ENCODE data around the gene TMEM35B.
"Not testable (repeated sequence)": the region's sequence is repeated elsewhere in the genome, so short reads cannot be mapped to it uniquely, and the experiment has no call there.

Gene TMEM35B

DNA sequence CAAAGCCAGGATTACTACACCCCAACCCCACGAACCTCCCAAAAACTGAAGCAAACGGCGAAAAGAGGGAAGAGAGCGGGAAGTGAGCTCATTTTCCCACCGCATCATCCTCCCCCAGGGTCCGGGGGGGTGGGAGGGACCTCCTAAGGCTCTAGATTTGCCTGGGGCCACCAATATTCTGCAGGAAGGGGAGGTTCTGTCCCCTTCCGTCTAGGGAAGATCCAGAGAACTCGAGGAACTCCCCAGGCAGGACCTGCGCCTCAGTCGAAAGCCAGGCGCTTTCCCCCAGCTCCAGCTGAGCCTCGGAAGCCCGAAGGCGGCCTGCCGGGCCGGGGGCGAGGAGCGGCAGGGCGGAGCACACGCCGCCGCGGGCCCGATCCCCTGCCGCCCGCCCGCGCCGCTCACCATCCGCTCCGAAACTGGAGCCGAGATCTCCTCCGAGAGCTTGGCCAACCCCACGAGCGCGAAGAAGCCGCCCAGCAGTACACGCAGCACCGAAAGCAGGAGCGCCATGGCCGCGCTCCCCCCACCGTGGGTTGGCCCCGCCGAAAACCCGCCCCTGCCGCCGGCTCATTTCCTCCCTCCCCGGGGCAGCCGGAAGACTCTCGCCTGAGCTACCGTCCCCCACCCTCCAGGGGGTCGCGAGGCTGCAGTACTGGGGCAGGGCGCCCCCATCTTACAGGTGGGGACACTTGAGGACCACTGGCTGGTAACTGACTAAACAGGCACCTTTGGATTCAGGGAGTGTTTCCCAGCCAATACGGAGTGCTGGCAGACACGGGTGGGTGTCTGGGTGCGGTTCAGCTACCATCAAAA, at the start of gene TMEM35B:
TSS of gene TMEM35B (minus strand) at position 555 of the 816 bp plus-strand sequence. CDS start at position 513, 42 bp downstream.
- no peak for DNase-seq

DNA sequence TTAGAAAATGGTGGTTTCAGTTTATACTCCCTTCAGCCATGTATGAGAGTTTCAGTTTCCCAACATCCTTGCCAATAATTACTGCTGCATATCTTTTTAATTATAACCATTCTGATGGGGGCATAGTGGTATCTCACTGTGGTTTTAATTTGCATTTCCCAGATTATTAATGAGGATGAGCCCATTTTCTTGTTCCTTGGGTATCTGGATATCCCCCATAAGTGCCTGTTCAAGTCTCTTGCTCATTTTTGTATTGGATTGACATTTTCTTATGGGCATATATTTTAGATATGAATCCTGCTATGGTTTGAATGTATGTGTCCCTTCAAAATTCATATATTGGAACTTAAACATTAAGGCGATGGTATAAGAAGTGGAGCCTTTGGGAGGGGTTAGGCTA, 48.2 kb upstream of the TMEM35B start:
- DNase-seq: no peak

DNA sequence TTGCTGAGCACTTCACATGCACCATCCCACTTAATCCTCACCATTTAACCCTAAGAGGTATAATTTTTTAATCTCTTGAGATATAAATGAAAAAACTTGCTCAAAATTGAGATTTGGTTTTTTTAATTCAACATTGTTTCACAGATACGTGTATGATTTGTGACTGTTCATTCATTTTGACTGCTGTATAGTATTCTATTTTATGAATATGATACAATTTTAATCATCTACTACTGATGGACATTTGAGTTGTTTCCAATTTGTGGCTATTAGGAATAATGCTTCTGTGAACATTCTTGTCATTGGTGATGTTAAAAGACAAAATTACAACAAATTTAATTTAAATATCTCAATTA, 47.2 kb upstream of the TMEM35B start:
- DNase-seq: no peak

DNA sequence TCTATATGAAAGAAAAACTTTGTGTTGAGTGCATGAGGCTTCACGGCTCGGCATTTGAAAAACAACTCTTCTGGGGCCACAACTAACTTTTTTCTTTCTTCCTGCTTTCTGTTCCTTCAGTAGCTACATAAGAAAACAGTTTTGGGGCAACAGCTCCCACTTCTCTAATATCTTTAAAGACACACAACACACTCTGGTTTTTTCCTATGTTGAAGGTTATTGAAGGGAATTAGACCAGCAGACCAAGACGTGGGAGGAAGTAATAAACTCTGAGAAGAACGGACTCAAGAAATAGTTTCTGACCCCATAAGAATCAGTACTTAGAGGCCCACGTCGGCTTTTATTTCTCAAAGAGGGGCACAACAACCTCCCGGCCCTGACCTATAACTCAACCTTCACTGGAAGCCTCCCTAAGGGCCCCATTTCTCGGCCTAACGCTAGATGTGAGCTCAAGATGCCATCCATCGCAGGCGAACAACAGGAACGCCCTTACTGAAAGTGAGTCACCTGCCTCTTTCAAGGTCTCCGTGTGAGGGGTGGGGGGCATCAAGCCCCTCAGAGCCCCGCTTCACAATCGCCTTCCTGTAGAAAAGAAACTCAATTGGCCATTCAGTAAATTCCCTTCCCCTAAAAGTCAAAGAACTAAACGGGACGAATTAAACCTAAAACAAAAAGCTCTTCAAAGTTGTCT, 45.8 kb upstream of the TMEM35B start:
- no peak for DNase-seq

DNA sequence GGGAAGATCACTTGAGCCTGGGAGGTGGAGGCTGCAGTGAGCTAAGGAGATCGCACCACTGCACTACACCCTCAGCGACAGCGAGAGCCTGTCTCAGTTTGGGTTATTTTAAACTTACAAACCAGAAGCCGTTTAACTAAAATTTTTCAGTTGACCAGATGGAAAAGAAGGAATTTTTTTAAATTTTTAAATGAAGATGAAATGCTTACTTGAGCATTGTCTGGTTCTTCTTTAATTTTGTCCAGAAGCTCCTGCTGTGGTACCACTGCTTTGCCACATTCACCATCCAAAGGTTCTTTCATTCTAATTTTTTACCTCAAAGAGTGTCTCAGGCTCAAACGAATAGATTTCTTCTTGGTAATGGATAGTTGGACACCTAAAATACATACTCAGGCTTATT, 45.2 kb upstream of the TMEM35B start:
- no peak for DNase-seq

DNA sequence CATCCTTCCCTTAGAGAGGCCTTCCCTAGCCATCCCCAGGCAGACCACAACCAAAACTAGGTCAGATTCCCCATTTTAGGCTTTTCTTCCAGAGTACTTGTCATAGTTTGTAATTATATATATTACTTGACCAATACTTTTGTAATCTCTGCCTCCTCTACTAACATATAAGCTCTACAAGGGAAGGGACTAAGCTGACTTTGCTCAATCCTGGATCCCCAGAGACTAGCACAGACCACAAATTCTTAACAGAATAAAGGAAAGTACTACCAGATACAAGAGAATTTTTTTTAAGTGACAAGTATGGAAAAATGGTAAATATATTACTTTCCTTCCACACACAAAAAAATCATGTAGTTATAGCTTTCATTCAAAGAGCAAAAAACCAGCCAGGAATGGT, 44.6 kb upstream of the TMEM35B start:
- no peak for DNase-seq

DNA sequence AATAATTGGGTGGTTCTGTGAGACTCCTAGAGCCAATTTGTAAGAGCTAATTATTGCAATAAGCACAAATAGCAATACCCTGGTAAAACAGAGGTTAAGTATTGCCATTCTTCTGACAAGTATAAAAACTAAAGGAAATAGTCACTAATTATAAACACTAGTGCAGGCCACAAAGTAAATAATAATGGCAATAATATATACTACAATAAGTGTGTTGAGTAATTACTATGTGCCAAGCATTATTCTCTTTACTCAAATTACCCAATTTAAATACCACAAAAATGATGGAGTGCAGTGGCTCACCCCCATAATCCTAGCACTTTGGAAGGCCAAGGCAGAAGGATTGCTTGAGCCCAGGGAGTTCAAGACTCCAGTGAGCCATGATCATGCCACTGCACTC, 31.3 kb upstream of the TMEM35B start:
- DNase-seq: no peak

DNA sequence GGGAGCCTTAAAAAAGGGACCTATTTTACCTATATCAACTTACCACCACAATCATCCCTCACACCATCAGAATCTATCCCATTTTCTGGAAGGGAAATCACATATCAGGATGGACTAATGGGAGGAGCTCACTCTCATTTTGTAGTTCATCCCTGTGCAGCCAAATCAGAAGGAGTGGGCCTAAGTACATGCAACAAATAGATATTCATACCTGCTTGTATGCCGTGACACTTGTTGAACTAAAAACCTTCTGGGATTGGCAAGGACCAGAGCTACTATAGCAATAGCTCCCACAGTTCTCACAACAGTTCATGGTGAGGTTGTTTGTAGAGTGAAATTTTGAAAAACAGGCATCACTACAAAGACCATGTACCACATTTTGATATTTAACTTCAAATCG, 29.3 kb upstream of the TMEM35B start:
- DNase-seq: no peak

DNA sequence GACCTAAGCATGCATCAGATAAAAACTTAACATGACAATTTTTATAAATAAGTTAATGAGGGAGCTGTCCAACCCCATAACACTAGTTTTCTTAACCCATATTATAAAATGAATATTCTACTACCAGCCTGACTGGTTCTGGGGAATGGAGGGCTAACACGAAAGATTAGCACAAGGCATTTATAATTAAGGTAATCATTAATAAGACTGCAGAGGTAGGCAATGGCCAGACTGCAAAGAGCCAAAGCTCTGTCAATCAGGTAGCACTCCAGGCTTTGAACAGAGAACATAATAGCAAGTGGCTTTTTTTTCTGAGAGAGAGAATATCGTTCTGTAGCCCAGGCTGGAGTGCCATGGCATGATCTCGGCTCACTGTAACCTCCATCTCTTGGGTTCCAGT, 20.6 kb upstream of the TMEM35B start:
- DNase-seq: no peak

DNA sequence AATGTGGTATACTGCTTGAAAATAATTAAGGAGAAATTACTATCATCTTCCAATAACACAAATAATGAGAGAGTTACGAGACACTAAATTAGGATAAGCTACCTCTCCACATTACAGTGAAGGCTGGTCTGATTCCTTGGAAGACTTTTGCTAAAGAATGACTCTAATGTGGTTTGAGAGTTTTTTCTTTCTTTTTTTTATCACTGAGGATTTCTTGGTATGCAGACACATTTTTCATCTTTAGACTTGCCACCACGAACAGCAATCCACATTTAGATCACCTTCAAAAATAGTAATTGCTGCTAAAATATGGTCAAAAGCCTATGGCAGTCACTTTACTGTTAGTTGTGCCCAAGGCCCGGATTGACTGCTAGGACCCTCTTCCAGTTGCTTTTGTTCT, 16.6 kb upstream of the TMEM35B start:
- no peak for DNase-seq

DNA sequence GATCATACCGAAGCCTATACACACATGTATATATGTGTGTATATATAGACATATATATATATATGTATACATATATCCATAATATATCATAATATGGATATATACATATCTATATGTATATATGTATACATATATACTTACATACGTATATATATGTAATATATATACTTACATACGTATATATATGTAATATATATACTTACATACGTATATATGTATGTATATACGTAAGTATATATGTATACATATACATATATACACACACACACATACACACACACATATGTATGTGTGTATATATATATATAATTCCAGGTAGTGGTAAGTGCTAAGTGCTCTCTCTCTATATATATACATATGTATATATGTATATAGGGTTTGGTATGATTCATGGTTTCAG, 9.7 kb upstream of the TMEM35B start:
- DNase-seq: no peak

DNA sequence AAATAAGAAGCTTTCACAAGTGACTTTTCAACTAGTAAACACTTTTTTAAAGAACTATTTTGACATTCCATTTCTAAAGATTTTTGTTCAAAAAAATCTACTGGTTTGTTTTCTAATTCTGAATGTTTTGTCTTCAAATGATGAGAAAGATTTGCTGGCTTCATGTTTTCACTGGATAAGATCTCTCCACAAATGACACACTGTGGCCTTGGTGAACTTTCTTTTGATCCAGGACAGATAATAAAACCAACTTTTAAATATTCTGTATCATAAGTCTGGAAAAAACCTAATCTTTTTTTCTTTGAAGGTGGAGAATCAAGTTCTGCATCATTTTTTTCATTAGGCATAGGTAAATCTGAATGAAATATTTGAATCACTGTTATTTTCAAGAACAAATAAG, 3.4 kb upstream of the TMEM35B start:
- no peak for DNase-seq

DNA sequence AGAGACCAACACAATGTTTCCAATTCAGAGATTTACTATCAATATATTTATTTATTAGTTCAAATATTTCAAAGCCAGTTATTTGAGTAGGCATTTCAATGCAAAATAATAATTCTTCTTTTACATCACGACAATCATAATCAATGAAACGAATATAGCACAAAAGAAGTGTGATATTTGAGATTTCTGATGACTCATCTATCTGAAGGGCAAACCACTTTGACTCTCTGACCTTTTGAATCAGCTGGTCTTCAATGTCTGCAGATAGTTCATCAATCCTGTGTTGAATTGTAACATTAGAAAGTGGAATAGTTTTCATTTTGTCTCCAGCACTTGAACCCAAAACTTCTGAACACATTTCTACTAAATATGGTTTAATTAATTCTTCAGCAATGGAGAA, 3.0 kb upstream of the TMEM35B start:
- no peak for DNase-seq

DNA sequence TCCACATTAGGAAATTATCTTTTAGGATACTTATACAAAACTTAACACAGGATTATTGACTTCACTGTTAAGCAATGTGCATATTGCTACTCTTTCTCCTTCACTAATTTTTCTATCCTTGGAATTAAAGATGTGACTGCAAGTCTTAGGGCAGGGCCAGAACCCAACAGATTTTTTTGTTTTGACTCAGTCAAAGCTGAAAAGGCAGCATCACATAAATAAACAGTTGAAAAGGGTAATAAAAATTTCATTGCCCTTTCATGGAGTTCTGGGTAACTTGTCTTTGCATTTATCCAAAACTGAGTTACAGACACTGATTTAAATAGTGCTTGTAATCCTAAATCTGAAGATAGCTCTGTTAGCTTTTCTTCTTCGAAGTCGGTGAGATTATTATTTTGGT, 1.9 kb upstream of the TMEM35B start:
- no peak for DNase-seq

DNA sequence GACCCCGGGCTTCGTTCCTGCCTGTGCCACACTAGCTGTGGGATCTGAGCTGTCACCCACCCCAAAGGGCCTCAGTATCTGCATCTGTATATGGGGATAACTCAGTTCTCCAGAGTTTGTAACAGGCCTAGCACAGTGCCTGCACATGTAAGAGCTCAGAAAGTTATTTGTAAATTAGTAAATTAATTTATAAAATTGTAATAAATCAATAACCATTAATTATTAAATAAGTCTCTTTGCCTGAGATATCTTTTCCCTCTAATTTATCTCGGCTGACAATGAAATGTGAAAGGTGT, 410 bp upstream of the TMEM35B start:
- not testable (repeated sequence) for DNase-seq

DNA sequence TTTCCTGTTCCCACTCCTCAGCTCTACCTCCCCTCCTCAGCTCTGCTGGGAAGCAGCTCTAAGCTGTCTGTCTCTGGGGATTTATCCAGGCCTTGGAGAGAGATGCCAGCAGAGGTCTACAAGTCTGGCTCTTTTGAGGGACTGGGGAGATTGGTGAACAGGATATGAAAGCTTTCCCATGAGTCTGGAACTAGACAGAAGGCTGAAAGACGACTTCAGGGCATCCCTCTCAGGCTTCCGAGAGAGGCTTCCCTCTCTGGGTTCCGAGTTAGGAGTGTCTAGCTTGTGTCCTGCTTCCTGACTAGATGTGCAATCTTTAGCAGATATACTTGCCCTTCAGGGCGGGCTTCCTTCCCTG, 733 bp downstream of the TMEM35B start:
- DNase-seq: no peak

DNA sequence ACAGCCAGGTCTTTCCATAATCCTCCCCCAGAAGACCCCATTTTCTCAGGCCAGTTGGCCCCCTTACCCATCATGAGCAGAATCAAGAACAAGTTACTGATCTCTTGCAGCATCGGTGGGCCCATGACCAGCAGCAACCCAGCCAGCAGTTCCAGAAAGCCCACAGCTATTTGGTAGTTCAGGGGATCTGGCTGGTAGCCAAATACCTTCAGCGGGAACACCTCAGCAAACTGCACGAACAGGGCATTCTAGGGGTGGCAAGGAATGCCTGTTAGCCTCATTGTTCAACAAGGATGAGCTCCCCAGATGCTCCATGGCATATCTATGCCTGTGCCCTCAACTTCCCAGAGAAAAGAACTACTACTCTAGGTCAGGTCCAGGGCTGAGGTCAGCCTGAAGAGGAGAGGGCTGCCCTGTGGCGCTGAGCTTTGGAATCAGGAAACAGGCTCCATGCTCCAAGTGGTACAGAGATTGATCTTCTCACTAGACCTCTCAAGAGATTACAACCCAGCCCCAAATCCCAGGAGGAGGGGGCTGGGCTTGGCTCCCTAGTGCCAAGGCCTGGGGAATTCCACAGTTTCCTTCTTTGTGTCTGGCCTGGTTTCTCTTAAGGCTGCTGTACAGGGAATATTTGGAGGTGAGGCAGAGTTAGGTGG, 1.3 kb downstream of the TMEM35B start:
- no peak for DNase-seq

DNA sequence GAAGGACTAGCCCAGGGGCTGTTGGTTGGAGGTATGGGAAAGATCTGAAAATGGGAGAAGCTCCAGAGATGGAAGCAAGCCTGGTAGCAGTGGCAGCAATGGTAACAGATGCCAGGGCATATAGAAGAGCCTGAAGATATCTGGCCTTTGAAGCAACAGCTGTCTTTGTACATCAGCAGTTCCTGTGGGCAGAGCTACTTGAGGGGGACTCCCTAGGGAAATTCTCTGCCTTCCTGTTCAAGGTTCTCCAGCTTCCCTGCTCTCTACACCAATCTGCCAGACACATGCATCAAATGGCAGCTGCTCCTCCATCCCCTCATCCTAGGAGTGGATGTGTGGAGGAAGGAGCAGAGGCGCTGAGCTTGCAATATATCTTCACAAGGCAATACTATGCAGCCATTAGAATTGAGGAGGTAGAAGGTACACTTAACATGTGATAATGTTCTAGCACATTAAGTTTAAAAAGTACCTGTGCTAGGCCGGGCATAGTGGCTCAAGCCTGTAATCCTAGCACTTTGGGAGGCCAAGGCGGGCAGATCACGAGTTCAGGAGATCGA, 2.2 kb downstream of the TMEM35B start:
- peak; percentile 95 for DNase-seq

DNA sequence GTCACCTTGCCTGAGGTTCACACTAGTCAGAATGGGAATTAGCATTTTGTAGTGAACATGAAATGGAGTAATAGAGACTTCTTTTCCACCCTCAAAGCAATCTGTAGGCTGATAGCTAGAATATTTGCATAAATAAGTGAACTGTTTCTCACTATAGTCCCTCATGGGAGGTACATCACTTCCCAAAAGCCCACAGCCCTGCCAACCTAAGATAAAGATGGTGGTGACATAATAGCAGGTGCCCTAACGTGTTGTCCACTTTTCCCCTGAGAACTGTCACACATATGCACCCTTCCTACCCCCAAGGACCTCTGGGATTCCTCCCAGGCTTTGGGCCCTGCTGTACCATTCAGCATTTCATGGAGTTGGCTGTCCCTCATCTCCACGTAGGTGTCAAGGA, 4.4 kb downstream of the TMEM35B start:
- no peak for DNase-seq

DNA sequence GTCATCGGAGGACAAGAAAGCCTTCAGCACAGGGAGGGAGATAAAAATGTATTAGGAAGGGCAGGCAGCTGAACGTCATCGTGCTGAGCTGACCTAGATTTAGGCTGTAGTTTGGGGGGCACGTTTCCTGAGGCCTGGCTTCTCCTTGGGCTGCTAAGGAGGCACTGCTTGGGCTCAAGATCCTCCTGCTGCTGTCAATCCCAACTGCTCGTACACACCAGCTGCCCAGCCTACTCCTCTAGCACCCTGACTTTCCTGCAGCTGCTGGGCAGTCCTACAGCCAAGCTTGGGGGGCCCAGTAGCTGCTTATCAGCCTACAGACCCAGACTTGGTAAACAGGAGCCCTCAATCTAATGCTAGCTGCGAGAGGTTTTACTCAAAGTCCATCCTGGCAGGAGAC, 6.2 kb downstream of the TMEM35B start:
- no peak for DNase-seq

DNA sequence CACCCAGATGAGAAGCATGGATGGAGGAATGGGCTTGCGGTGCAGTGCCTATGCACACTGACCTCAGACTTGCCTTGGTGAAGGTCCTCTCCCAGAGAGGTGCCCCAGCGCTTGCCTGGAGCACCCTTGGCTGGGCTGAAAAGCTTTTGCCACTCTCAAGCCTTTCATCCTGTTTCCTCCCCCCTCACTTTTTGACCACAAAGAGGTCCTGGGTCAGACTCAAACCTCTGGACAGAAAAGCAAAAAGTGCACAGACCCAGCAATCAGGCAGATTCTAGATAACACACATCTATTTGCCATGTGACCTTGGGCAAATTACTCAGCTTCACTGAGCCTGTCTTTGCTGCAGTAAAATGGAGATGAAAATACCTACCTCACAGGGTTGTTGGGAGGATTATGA, 7.3 kb downstream of the TMEM35B start:
- DNase-seq: no peak

DNA sequence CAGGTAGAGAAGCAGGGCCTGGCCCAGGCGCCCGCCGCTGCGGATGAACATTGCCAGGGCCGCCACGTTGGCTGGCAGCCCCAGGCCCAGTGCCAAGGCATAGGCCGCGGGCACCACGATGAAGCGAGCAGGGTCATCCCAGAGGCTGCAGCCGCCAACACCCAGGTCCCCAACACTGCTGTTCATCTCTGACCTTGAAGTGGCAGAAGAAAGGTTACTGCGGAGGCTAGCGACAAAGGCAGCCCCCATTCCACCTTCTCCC, 8.0 kb downstream of the TMEM35B start:
- no peak for DNase-seq

DNA sequence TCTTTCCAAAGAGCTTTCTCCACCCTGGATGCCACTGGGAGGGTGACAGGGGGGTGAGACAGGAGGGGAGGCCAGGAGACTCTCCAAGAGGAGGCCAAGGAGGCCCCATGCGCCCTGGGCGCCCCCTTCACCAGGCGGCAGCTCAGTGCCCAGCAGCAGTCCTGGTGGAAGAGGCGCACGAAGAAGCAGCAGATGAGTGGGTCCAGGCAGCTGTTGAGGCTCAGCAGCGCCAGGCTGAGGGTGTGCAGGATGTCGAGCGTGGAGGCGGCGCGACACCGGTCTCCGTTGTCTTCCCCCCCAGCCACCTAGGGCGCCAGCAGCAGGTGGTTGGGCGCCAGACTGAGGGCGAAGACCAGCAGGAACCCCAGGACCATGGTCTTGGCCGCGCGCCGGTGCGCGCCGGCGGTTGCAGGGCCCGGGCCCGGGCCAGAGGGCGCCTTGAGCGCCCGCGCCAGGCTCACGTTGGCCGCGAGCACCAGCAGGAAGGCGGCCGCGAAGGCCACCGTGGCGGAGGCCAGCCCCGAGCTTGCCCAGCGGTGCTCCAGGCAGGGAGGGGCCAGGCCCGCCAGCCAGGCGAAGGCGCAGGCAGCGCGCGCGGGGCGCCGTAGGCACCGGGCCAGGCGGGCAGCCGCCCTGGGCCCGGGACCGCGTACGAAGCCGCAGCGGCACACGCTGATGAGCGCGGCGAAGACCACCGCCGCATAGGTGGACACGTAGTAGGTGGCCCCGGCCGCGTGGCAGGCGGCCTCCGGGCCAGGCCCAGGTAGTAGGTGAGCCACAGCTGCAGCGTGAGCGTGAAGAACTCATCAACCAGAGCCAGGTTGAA, 8.6 kb downstream of the TMEM35B start:
- no peak for DNase-seq

DNA sequence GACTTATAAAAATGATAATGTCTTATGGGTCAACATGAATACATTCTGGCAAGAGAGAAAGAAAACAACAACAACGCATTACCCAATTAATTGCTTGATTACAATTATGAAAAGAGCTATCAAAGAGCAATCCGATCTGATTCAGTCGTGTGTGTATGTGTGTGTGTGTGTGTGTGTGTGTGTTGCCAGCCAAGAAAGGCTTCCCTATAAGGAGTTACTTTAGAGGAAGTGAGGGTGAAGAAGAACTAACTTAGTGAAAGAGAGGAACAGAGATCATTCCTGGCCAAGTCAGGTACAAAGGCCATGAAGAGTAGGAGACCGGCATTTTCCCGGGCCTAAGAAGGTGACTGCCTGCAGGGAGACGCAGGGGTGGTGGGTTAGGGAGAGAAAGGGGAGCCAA, 9.4 kb downstream of the TMEM35B start:
- DNase-seq: no peak

Data from NCI-H524 treated with DMSO at 0.1 percent for 48 hours (cell line).